Muscle of leg (tissue), 11 donors: Measurements from ENCODE around the gene SYCP2L. TPM values are rescaled to one million over a fixed set of nuclear protein-coding genes. Genes with fewer than 3 reads are reported as not detected.
"Not testable (repeated sequence)": the region's sequence is repeated elsewhere in the genome, so short reads cannot be mapped to it uniquely, and the experiment has no call there.

Experiments used
- DNase-seq: peaks from one replicate; pipeline ENCODE4 v3.0.0; 2013
- H3K27ac ChIP-seq: one replicate; pipeline ENCODE4 v1.5.1; 2013; ENCODE audit warnings: mild to moderate bottlenecking, low read length, control low read depth
- H3K27me3 ChIP-seq: one replicate; pipeline ENCODE4 v1.6.1; 2013; ENCODE audit warnings: low read length; ENCODE audit not compliant: control insufficient read depth, insufficient read depth
- H3K36me3 ChIP-seq: one replicate; pipeline ENCODE4 v1.6.1; 2013; ENCODE audit warnings: low read length; ENCODE audit not compliant: control insufficient read depth, insufficient read depth
- H3K4me1 ChIP-seq: one replicate; pipeline ENCODE4 v1.6.1; 2013; ENCODE audit warnings: low read length; ENCODE audit not compliant: control insufficient read depth, insufficient read depth
- H3K4me3 ChIP-seq: one replicate; pipeline ENCODE4 v1.5.1; 2013; ENCODE audit warnings: low read length, control low read depth
- H3K9me3 ChIP-seq: replicated peaks from 2 replicates; pipeline ENCODE4 v1.6.1; 2013; ENCODE audit warnings: low read depth, low read length; ENCODE audit not compliant: control insufficient read depth
- WGBS: methylation state at CpG from one replicate; pipeline ENCODE4 v1.1.5; 2013; ENCODE audit warnings: missing lambda C conversion rate; ENCODE audit not compliant: insufficient coverage; 5-methylcytosine and 5-hydroxymethylcytosine counted together
- polyA plus RNA-seq, 8 donors: library from polyadenylated mRNA; unstranded; fragments of 120-200 nt; gene quantifications; one replicate each; pipeline versions ENCODE4 v1.2.1 to v1.2.3, GENCODE V29; 2013; ENCODE audit warnings: inconsistent platforms in 1 of 8, low replicate concordance in 1 of 8; ENCODE audit not compliant: insufficient read length in 8 of 8, insufficient read depth in 1 of 8
- total RNA-seq: library from RNA; stranded (reverse); fragments of 120-200 nt; gene quantifications from one replicate; pipeline ENCODE4 v1.2.4, GENCODE V29; 2013

The SYCP2L gene
- total and polyA plus RNA-seq, 9 donors, result 0.59 to 3.5 (median 2.1) TPM

DNA sequence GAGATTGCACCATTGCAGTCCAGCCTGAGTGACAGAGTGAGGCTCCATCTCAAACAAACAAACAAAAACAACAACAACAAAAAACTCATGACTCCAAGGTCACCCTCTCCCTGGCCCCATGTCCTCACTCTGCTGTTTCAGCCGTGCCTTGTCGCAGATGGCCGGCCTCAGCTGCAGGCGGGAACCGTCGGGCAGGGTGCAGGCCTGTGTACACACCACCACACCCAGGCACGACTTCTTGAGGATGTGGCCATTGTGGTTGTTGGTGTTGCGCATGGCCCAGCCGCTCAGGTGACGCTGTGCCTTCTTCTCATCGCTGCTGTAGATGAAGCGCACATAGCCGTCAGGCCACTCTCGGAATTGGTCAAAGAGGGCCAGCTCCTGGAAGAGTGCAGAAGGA, 9.8 kb upstream of the SYCP2L start:
- peaks cover 25% of the 10 kb centered on the region for H3K27me3 ChIP-seq
- 90% methylated on average over 9 of the region's 14 CpGs for WGBS
- no peaks in the 10 kb centered on the region for H3K4me1 ChIP-seq
- no peaks in the 10 kb centered on the region for H3K9me3 ChIP-seq
- no peak overlapping the region for H3K4me3 ChIP-seq
- no peak for DNase-seq
- H3K27ac ChIP-seq, result no peak overlapping the region
- H3K36me3 ChIP-seq, result no peaks in the 10 kb centered on the region

- H3K27ac ChIP-seq, result no peak overlapping the region
- H3K9me3 ChIP-seq, result no peaks in the 10 kb centered on the region
- DNase-seq, result no peak
- H3K4me3 ChIP-seq, result no peak overlapping the region
- H3K36me3 ChIP-seq, result no peaks in the 10 kb centered on the region
- H3K4me1 ChIP-seq, result peaks cover 6% of the 10 kb centered on the region
- H3K27me3 ChIP-seq, result peaks cover 33% of the 10 kb centered on the region
- no CpG with 5 or more reads among the region's 1 CpG for WGBS
These were observed 9.0 kb upstream of the SYCP2L start for GRCh38 chr6:10877871-10878270.

- H3K27ac ChIP-seq, result no peak overlapping the region
- H3K36me3 ChIP-seq, result no peaks in the 10 kb centered on the region
- H3K9me3 ChIP-seq, result no peaks in the 10 kb centered on the region
- WGBS, result 94% methylated on average over 2 of the region's 2 CpGs
- peaks cover 11% of the 10 kb centered on the region for H3K4me1 ChIP-seq
- H3K27me3 ChIP-seq, result peaks cover 53% of the 10 kb centered on the region
- no peak overlapping the region for H3K4me3 ChIP-seq
- no peak for DNase-seq
These were observed 6.5 kb upstream of the SYCP2L start for GRCh38 chr6:10880366-10880765.

- Histone ChIP-seq H3K27me3 (peaks cover 67% of the 10 kb centered on the region), H3K4me1 (peaks cover 15% of the 10 kb centered on the region)
- H3K4me3 ChIP-seq, H3K9me3 ChIP-seq, H3K36me3 ChIP-seq, DNase-seq, H3K27ac ChIP-seq: not testable (repeated sequence)
- 12% methylated on average over 14 of the region's 14 CpGs for WGBS
These were observed 4.6 kb upstream of the SYCP2L start for GRCh38 chr6:10882253-10882630.

DNA sequence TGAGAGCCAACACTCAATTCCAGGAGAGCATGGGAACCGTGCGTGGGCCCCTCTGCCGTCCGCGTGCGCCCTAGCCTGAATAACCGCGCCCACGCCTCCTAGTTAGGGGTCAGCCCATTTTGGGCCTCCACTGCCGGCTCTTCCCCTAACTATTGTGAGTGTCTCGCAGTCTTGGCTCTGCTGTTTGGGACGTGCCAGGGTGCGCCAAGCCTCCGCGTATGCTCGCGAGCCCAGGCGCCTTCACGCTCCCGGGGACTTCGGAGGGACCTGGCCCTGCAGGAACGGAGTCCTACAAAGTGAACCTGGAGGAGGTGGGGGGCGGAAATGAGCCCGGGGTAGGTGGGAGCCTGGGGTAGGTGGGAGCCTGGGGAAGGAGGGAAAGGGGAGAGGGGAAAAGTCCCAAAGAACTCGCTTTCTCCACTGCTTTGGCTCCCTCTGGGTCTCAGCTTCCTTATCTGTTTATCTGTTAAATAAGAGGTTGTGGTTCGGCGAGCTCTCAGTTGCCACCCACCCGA, 4.1 kb upstream of the SYCP2L start:
- no peak for DNase-seq
- no peak overlapping the region for H3K4me3 ChIP-seq
- 2% methylated on average over 22 of the region's 28 CpGs for WGBS

DNA sequence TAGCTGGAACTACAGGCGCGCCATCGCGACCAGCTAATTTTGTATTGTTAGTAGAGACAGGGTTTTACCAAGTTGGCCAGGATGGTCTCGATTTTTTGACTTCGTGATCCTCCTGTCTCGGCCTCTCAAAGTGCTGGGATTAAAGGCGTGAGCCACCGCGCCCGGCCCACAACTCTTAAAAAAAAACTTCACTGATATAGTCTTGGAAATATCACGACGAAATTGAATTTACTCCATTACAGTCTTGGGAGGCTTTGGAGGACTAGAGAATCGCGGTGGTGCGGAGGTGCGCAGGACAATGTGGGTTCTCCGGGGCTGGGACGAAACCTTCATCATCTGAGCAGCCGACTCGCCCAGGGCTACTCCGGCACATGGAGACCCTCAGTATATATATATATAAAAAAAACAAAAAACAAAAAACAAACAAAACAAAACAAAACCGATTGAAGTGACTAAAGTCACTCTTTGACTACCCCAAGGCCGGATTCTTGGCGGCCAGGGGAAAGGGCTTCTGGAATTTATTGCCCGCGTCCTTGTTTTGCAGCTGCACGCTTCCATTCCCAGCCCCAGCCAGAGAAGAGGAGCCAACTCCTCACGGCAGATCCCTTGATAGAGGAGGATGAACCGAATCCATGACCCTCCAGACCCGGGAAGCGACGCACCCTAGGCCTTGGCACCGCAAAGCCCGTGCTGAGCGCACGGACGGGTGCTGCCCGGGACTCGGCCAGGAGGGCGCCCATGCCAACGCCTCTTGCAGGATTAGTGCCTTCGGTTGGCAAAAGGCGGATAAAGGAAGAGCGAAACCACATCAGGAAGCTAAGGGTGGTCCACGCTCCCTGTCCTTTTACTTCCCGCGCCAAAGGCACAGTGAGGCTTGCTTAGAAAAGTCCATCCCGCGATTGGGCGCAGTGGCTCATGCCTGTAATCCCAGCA, 3.3 kb upstream of the SYCP2L start:
- 4% methylated on average over 27 of the region's 51 CpGs for WGBS
- no peaks in the 10 kb centered on the region for H3K36me3 ChIP-seq
- H3K4me3 ChIP-seq, result no peak overlapping the region
- no peaks in the 10 kb centered on the region for H3K9me3 ChIP-seq
- peaks cover 15% of the 10 kb centered on the region for H3K4me1 ChIP-seq
- peaks cover 78% of the 10 kb centered on the region for H3K27me3 ChIP-seq
- no peak overlapping the region for H3K27ac ChIP-seq
- DNase-seq, result no peak

More for the DNA sequence above, 4.1 kb upstream of the SYCP2L start:
- peaks cover 72% of the 10 kb centered on the region for H3K27me3 ChIP-seq
- H3K9me3 ChIP-seq, result no peaks in the 10 kb centered on the region
- H3K36me3 ChIP-seq, result no peaks in the 10 kb centered on the region
- H3K4me1 ChIP-seq, result peaks cover 15% of the 10 kb centered on the region
- no peak overlapping the region for H3K27ac ChIP-seq

DNA sequence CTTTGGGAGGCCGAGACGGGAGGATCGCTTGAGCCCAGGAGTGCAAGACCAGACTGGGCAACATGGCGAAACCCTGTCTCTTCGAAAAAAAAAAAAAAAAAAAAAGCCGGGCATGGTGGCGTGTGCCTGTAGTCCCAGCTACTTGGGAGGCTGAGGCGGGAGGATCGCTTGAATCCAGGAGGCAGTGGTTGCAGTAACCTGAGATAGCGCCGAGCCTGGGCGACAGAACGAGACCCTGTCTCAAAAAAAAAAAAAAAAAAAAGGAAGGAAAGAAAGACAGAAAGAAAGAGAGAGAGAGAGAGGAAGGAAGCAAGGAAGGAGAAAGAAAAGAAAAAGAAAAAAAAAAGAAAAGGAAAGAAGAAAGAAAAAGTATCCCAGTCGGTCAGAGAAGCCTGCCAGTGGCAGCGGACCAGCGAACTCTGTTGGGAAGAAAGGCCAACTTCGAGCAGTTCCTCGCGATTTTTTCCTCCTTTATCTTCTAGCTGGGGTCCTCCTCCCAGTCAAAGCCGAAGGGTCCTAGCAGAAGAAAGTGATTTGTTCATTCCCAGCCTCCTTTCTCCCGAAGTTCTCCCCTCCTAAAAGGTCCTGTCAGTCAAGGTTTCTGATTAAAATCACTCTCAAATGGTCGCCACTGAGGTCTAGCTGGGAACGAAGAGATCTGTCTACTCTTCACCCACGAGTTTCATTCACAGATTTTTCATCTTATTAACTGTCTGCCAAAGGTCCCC, 2.4 kb upstream of the SYCP2L start:
- DNase-seq, result no peak
- Histone ChIP-seq H3K9me3 (no peaks in the 10 kb centered on the region), H3K4me1 (peaks cover 15% of the 10 kb centered on the region), H3K27me3 (peaks cover 78% of the 10 kb centered on the region), H3K36me3 (no peaks in the 10 kb centered on the region), H3K27ac (no peak overlapping the region), H3K4me3 (no peak overlapping the region)
- 11% methylated on average over 15 of the region's 24 CpGs for WGBS

DNA sequence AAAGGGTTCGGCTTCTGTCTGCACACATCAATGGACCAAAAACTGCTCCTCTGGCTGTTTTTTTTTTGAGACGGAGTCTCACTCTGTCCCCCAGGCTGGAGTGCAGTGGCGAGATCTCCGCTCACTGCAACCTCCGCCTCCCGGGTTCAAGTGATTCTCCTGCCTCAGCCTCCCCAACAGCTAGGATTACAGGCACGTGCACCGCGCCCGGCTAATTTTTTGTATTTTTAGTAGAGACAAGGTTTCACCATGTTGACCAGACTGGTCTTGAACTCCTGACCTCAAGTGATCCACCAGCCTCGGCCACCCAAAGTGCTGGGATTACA, 524 bp upstream of the SYCP2L start:
- WGBS, result 13% methylated on average over 8 of the region's 11 CpGs
- DNase-seq, H3K27ac ChIP-seq, H3K9me3 ChIP-seq, H3K36me3 ChIP-seq: not testable (repeated sequence)
- Histone ChIP-seq H3K4me1 (peaks cover 15% of the 10 kb centered on the region), H3K4me3 (peak overlapping the region; percentile 52), H3K27me3 (peaks cover 60% of the 10 kb centered on the region)

GRCh38 chr6:10890151-10890550, 3.3 kb downstream of the SYCP2L start:
- Histone ChIP-seq H3K27ac (no peak overlapping the region), H3K4me1 (peaks cover 4% of the 10 kb centered on the region), H3K4me3 (no peak overlapping the region), H3K36me3 (no peaks in the 10 kb centered on the region), H3K27me3 (peaks cover 26% of the 10 kb centered on the region), H3K9me3 (no peaks in the 10 kb centered on the region)
- WGBS, result no CpG with 5 or more reads among the region's 1 CpG
- no peak for DNase-seq

GRCh38 chr6:10891960-10892359, 5.1 kb downstream of the SYCP2L start:
- 82% methylated on average over 5 of the region's 5 CpGs for WGBS
- Histone ChIP-seq H3K36me3 (no peaks in the 10 kb centered on the region), H3K4me3 (no peak overlapping the region), H3K9me3 (no peaks in the 10 kb centered on the region), H3K27ac (no peak overlapping the region), H3K4me1 (peaks cover 1% of the 10 kb centered on the region), H3K27me3 (peaks cover 14% of the 10 kb centered on the region)
- DNase-seq, result no peak
